ENCODE data around the gene IFT43. TPM values are rescaled to one million over a fixed set of nuclear protein-coding genes. Genes with fewer than 3 reads are reported as not detected.
A peak's percentile ranks its signal among the peaks of the same experiment; 100 is the strongest.

IFT43 gene
- polyA plus RNA-seq, 1 of the 3 experiments (the other 2 are of a cell fraction), result 78.8 TPM

DNA sequence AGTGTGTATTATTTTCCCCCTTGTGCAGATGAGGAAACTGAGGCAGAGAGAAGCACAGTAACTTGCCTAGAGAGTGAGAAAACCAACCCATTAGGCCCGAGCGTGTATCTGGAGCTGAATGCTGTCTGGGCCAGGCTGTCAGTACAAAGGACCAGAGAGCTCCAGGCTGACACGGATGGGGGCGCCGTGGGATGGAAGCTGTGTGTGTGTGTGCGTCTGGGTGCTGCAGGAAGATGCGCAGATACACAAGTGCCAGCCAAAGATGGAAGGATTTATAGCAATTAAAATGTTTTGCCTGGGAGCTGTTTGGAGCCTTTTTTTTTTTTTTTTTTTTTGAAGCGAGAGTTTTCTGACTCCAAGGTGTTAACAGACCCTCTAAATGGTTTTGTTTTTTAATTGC, 112.5 kb downstream of the IFT43 start:
- Histone ChIP-seq H3K9me2 (no peaks in the 10 kb centered on the region), H3K4me3 (ENCODE audit: low read depth in 2 of 2, low read length in 1 of 2) (no peak overlapping the region), H3F3A (replicated peaks; ENCODE audit: insufficient read depth) (no peaks in the 10 kb centered on the region), H3K4me2 (no peak overlapping the region), H3K27me3 (ENCODE audit: insufficient read depth) (no peaks in the 10 kb centered on the region), H3K27ac (ENCODE audit: low read depth in 2 of 2, low read length in 1 of 2) (no peak overlapping the region), H3K36me3 (replicated peaks in 1 of 2; ENCODE audit: control insufficient read depth in 1 of 2, insufficient read depth in 2 of 2, low read length in 1 of 2) (no peaks in the 10 kb centered on the region), H3K9me3 (no peaks in the 10 kb centered on the region), H4K20me1 (ENCODE audit: insufficient read depth) (no peaks in the 10 kb centered on the region), H2AFZ (ENCODE audit: low read depth) (no peak overlapping the region), H3K4me1 (ENCODE audit: control insufficient read depth in 1 of 2, insufficient read depth in 2 of 2, low read depth in 1 of 2, low read length in 1 of 2) (peaks cover 0 to 25% of the 10 kb centered on the region in 2 experiments; a peak in 1 of 4 replicates), H3K9ac (no peak overlapping the region), H3K79me2 (ENCODE audit: insufficient read depth) (no peaks in the 10 kb centered on the region)
- ChIA-PET CTCF (interaction anchor here (1.5 to 4.9 kb wide), 3 partner anchors 47 to 290 kb away, joined by 3 to 14 read pairs (median 14); no protein-coding TSS in a partner anchor), POLR2A (no interaction called here)
- TF ChIP-seq, protein P1, sequence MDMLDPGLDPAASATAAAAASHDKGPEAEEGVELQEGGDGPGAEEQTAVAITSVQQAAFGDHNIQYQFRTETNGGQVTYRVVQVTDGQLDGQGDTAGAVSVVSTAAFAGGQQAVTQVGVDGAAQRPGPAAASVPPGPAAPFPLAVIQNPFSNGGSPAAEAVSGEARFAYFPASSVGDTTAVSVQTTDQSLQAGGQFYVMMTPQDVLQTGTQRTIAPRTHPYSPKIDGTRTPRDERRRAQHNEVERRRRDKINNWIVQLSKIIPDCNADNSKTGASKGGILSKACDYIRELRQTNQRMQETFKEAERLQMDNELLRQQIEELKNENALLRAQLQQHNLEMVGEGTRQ (IDR thresholded peaks at IDR 0.05; ENCODE audit: borderline replicate concordance, low read depth, low read length), result no peak
- TF ChIP-seq RAD21 (IDR thresholded peaks at IDR 0.05; ENCODE audit: low read length) (0 out of 2 replicates have a peak, but pooled peaks have one; percentile 19), FOSL2 (IDR thresholded peaks at IDR 0.05; ENCODE audit: borderline replicate concordance, low read depth) (no peak)
- TF ChIP-seq, protein P2, sequence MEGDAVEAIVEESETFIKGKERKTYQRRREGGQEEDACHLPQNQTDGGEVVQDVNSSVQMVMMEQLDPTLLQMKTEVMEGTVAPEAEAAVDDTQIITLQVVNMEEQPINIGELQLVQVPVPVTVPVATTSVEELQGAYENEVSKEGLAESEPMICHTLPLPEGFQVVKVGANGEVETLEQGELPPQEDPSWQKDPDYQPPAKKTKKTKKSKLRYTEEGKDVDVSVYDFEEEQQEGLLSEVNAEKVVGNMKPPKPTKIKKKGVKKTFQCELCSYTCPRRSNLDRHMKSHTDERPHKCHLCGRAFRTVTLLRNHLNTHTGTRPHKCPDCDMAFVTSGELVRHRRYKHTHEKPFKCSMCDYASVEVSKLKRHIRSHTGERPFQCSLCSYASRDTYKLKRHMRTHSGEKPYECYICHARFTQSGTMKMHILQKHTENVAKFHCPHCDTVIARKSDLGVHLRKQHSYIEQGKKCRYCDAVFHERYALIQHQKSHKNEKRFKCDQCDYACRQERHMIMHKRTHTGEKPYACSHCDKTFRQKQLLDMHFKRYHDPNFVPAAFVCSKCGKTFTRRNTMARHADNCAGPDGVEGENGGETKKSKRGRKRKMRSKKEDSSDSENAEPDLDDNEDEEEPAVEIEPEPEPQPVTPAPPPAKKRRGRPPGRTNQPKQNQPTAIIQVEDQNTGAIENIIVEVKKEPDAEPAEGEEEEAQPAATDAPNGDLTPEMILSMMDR (IDR thresholded peaks at IDR 0.05), result no peak
- DNase-seq, result peak; percentile 51
- 44% methylated on average over 8 of the region's 8 CpGs for WGBS (ENCODE audit: low lambda C conversion rate)

- Histone ChIP-seq H3K4me1 (ENCODE audit: control insufficient read depth in 1 of 2, insufficient read depth in 2 of 2, low read depth in 1 of 2, low read length in 1 of 2) (peaks cover 0 to 25% of the 10 kb centered on the region in 2 experiments; a peak in 1 of 4 replicates), H3K9ac (no peak overlapping the region), H4K20me1 (ENCODE audit: insufficient read depth) (no peaks in the 10 kb centered on the region), H3K4me3 (ENCODE audit: low read depth in 2 of 2, low read length in 1 of 2) (no peak overlapping the region), H3F3A (replicated peaks; ENCODE audit: insufficient read depth) (no peaks in the 10 kb centered on the region), H3K9me3 (no peaks in the 10 kb centered on the region), H3K4me2 (no peak overlapping the region), H3K36me3 (replicated peaks in 1 of 2; ENCODE audit: control insufficient read depth in 1 of 2, insufficient read depth in 2 of 2, low read length in 1 of 2) (no peaks in the 10 kb centered on the region), H2AFZ (ENCODE audit: low read depth) (no peak overlapping the region), H3K27me3 (ENCODE audit: insufficient read depth) (no peaks in the 10 kb centered on the region), H3K79me2 (ENCODE audit: insufficient read depth) (no peaks in the 10 kb centered on the region), H3K9me2 (no peaks in the 10 kb centered on the region), H3K27ac (ENCODE audit: low read depth in 2 of 2, low read length in 1 of 2) (no peak overlapping the region)
- ChIA-PET CTCF (interaction anchor here (2.4 to 4.9 kb wide), 2 partner anchors 48 to 288 kb away, joined by 6 to 14 read pairs; no protein-coding TSS in a partner anchor), POLR2A (no interaction called here)
- DNase-seq, result no peak
- 78% methylated on average over 17 of the region's 28 CpGs for WGBS (ENCODE audit: low lambda C conversion rate)
- TF ChIP-seq JUND (IDR thresholded peaks at IDR 0.05) (no peak), EP300 (IDR thresholded peaks at IDR 0.05; ENCODE audit: borderline replicate concordance in 1 of 2, low read depth in 1 of 2, low read length in 1 of 2) (no peak), SIN3A (IDR thresholded peaks at IDR 0.05; ENCODE audit: borderline replicate concordance, low read depth, low read length) (no peak), USF1 (IDR thresholded peaks at IDR 0.05; ENCODE audit: borderline replicate concordance, low read depth) (no peak), CHD2 (IDR thresholded peaks at IDR 0.05; ENCODE audit: low read length, partially characterized antibody) (no peak), YY1 (IDR thresholded peaks at IDR 0.05; ENCODE audit: low read depth) (no peak), RAD21 (IDR thresholded peaks at IDR 0.05; ENCODE audit: low read length) (no peak), POLR2AphosphoS5 (IDR thresholded peaks at IDR 0.05; ENCODE audit: low read depth, low read length) (no peak), GATA2 (CRISPR knock-in tag; IDR thresholded peaks at IDR 0.05) (no peak), MXI1 (IDR thresholded peaks at IDR 0.05; ENCODE audit: low read depth, low read length) (no peak)
- TF ChIP-seq, protein P3, sequence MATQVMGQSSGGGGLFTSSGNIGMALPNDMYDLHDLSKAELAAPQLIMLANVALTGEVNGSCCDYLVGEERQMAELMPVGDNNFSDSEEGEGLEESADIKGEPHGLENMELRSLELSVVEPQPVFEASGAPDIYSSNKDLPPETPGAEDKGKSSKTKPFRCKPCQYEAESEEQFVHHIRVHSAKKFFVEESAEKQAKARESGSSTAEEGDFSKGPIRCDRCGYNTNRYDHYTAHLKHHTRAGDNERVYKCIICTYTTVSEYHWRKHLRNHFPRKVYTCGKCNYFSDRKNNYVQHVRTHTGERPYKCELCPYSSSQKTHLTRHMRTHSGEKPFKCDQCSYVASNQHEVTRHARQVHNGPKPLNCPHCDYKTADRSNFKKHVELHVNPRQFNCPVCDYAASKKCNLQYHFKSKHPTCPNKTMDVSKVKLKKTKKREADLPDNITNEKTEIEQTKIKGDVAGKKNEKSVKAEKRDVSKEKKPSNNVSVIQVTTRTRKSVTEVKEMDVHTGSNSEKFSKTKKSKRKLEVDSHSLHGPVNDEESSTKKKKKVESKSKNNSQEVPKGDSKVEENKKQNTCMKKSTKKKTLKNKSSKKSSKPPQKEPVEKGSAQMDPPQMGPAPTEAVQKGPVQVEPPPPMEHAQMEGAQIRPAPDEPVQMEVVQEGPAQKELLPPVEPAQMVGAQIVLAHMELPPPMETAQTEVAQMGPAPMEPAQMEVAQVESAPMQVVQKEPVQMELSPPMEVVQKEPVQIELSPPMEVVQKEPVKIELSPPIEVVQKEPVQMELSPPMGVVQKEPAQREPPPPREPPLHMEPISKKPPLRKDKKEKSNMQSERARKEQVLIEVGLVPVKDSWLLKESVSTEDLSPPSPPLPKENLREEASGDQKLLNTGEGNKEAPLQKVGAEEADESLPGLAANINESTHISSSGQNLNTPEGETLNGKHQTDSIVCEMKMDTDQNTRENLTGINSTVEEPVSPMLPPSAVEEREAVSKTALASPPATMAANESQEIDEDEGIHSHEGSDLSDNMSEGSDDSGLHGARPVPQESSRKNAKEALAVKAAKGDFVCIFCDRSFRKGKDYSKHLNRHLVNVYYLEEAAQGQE (IDR thresholded peaks at IDR 0.05; ENCODE audit: low read depth, low read length), result no peak
- TF ChIP-seq, protein P4, sequence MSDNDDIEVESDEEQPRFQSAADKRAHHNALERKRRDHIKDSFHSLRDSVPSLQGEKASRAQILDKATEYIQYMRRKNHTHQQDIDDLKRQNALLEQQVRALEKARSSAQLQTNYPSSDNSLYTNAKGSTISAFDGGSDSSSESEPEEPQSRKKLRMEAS (IDR thresholded peaks at IDR 0.05; ENCODE audit: low read depth), result no peak
- TF ChIP-seq, protein P5, sequence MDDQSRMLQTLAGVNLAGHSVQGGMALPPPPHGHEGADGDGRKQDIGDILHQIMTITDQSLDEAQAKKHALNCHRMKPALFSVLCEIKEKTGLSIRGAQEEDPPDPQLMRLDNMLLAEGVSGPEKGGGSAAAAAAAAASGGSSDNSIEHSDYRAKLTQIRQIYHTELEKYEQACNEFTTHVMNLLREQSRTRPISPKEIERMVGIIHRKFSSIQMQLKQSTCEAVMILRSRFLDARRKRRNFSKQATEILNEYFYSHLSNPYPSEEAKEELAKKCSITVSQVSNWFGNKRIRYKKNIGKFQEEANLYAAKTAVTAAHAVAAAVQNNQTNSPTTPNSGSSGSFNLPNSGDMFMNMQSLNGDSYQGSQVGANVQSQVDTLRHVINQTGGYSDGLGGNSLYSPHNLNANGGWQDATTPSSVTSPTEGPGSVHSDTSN (IDR thresholded peaks at IDR 0.05), result no peak
Measured at GRCh38 chr14:76098916-76099675, 113.5 kb downstream of the IFT43 start.

Measured in SK-N-SH (cell line).